H1 (cell line): ENCODE data around the gene RGP1. TPM values are rescaled to one million over a fixed set of nuclear protein-coding genes. Genes with fewer than 3 reads are reported as not detected.

Experiments
- CTCF ChIA-PET: fragments of 300-600 bp; sonication (Branson Sonifier 250); formaldehyde crosslinking; loops from one replicate; lab custom pipeline; 2021; ENCODE audit not compliant: partially characterized antibody; lab: Charles Lee
- POLR2A ChIA-PET: fragments of 300-600 bp; sonication (Branson Sonifier 250); formaldehyde crosslinking; loops from one replicate; lab custom pipeline; 2021; ENCODE audit warnings: inconsistent platforms; ENCODE audit not compliant: partially characterized antibody; lab: Charles Lee
- DNase-seq, 2 experiments: peaks; one replicate each; pipeline versions ENCODE4 v3.0.0 to v3.0.0-alpha.2; 2010 to 2022; ENCODE audit warnings: low spot score in 2 of 2, low read depth in 1 of 2, mixed read lengths in 1 of 2
- FAIRE-seq: peaks from 2 replicates; lab custom pipeline; 2011; peaks lifted over from hg19 to GRCh38; lab: Jason Lieb, UNC
- H2AFZ ChIP-seq: 2 replicates; pipeline ENCODE4 v1.8.1; 2012; ENCODE audit warnings: low read length, inconsistent platforms
- H2AK5ac ChIP-seq: 2 replicates; pipeline ENCODE4 v1.6.1; 2013; ENCODE audit warnings: low read depth, low read length
- H2BK120ac ChIP-seq: replicated peaks from 2 replicates; pipeline ENCODE3; 2013; ENCODE audit warnings: low read depth, low read length, inconsistent platforms
- H2BK12ac ChIP-seq: 2 replicates; pipeline ENCODE4 v1.6.1; 2013; ENCODE audit warnings: low read depth, low read length
- H2BK15ac ChIP-seq: 2 replicates; pipeline ENCODE4 v1.6.1; 2013; ENCODE audit warnings: low read length
- H2BK20ac ChIP-seq: 2 replicates; pipeline ENCODE4 v1.6.1; 2013; ENCODE audit warnings: low read length
- H2BK5ac ChIP-seq: 2 replicates; pipeline ENCODE4 v1.6.1; 2013; ENCODE audit warnings: low read depth, low read length
- H3K14ac ChIP-seq: 2 replicates; pipeline ENCODE4 v1.6.1; 2013; ENCODE audit warnings: inconsistent platforms; ENCODE audit not compliant: insufficient read length
- H3K18ac ChIP-seq: 2 replicates; pipeline ENCODE4 v1.6.1; 2013; ENCODE audit warnings: low read length; ENCODE audit errors: extremely low read depth
- H3K23ac ChIP-seq: 2 replicates; pipeline ENCODE4 v1.6.1; 2013; ENCODE audit warnings: inconsistent platforms; ENCODE audit not compliant: insufficient read length
- H3K23me2 ChIP-seq: 2 replicates; pipeline ENCODE4 v1.6.1; 2013; ENCODE audit warnings: low read depth, low read length
- H3K27ac ChIP-seq: 2 replicates; pipeline ENCODE4 v1.6.1; 2011; ENCODE audit warnings: low read depth, low read length, inconsistent platforms
- H3K27me3 ChIP-seq, 4 experiments: replicated peaks in 1 of 4; 1 replicate in 1 of 4; 2 replicates in 3 of 4; pipeline versions ENCODE4 v1.6.1 to v1.8.1; 2011 to 2013; ENCODE audit warnings: low read length in 3 of 4, mild to moderate bottlenecking in 3 of 4, inconsistent platforms in 2 of 4, mixed read lengths in 2 of 4, moderate library complexity in 1 of 4; ENCODE audit not compliant: control insufficient read depth in 3 of 4, insufficient read depth in 3 of 4; ENCODE audit errors: extremely low read depth in 1 of 4
- H3K36me3 ChIP-seq, 4 experiments: 2 replicates each; pipeline versions ENCODE4 v1.6.1 to v1.8.1; 2011 to 2013; ENCODE audit warnings: mild to moderate bottlenecking in 4 of 4, low read length in 3 of 4, moderate library complexity in 2 of 4, control low read depth in 1 of 4, inconsistent platforms in 1 of 4; ENCODE audit not compliant: insufficient read depth in 4 of 4, control insufficient read depth in 2 of 4
- H3K4ac ChIP-seq: replicated peaks from 2 replicates; pipeline ENCODE3; 2013; ENCODE audit warnings: low read length, low read depth, mixed read lengths, inconsistent platforms; ENCODE audit not compliant: insufficient read length
- H3K4me1 ChIP-seq, 4 experiments: replicated peaks in 1 of 4; 1 replicate in 1 of 4; 2 replicates in 3 of 4; pipeline versions ENCODE4 v1.6.1 to v1.8.1; 2011 to 2013; ENCODE audit warnings: low read length in 3 of 4, inconsistent platforms in 2 of 4, mixed read lengths in 1 of 4; ENCODE audit not compliant: insufficient read depth in 4 of 4, control insufficient read depth in 3 of 4
- H3K4me2 ChIP-seq, 2 experiments: 2 replicates each; pipeline versions ENCODE4 v1.6.1 to v1.8.1; 2011 to 2013; ENCODE audit warnings: low read depth in 2 of 2, low read length in 2 of 2, control low read depth in 1 of 2, inconsistent platforms in 1 of 2, mild to moderate bottlenecking in 1 of 2; ENCODE audit not compliant: insufficient read depth in 1 of 2
- H3K4me3 ChIP-seq, 4 experiments: fragments of 200-600, 300-600 bp in 1 of 4; sonication (generic), shearing (Covaris generic), sonication (Bioruptor Twin) in 1 of 4; 2 replicates each; pipeline versions ENCODE4 v1.5.1 to v1.8.1; 2011 to 2016; ENCODE audit warnings: low read length in 4 of 4, low read depth in 3 of 4, control low read depth in 2 of 4, inconsistent platforms in 2 of 4, mild to moderate bottlenecking in 2 of 4, mixed read lengths in 1 of 4, moderate library complexity in 1 of 4; ENCODE audit not compliant: insufficient read depth in 2 of 4; ENCODE audit errors: extremely low read depth in 1 of 4
- H3K56ac ChIP-seq: replicated peaks from 2 replicates; pipeline ENCODE3; 2013; ENCODE audit warnings: low read depth, mild to moderate bottlenecking, mixed read lengths, low read length, inconsistent platforms; ENCODE audit not compliant: insufficient read length
- H3K79me1 ChIP-seq: 2 replicates; pipeline ENCODE4 v1.6.1; 2013; ENCODE audit warnings: low read depth, low read length, control low read depth
- H3K79me2 ChIP-seq, 2 experiments: 2 replicates each; pipeline versions ENCODE4 v1.6.1 to v1.8.1; 2012 to 2013; ENCODE audit warnings: low read length in 2 of 2, mild to moderate bottlenecking in 2 of 2, inconsistent platforms in 1 of 2; ENCODE audit not compliant: insufficient read depth in 2 of 2, control insufficient read depth in 1 of 2
- H3K9ac ChIP-seq, 4 experiments: replicated peaks in 1 of 4; 1 replicate in 1 of 4; 2 replicates in 3 of 4; pipeline versions ENCODE4 v1.6.1 to v1.8.1; 2011 to 2013; ENCODE audit warnings: low read depth in 3 of 4, low read length in 3 of 4, control low read depth in 2 of 4, mild to moderate bottlenecking in 2 of 4, moderate library complexity in 2 of 4, inconsistent platforms in 1 of 4; ENCODE audit errors: extremely low read depth in 1 of 4
- H3K9me3 ChIP-seq, 2 experiments: 2 replicates each; pipeline versions ENCODE4 v1.6.1 to v1.8.1; 2012 to 2013; ENCODE audit warnings: mild to moderate bottlenecking in 2 of 2, moderate library complexity in 2 of 2, control low read depth in 1 of 2, inconsistent platforms in 1 of 2, low read depth in 1 of 2, low read length in 1 of 2, mixed read lengths in 1 of 2; ENCODE audit not compliant: insufficient read depth in 2 of 2
- H4K20me1 ChIP-seq, 2 experiments: replicated peaks in 1 of 2; 2 replicates each; pipeline versions ENCODE3 to v1.8.1; 2011 to 2013; ENCODE audit warnings: inconsistent platforms in 2 of 2, low read length in 2 of 2, mild to moderate bottlenecking in 1 of 2; ENCODE audit not compliant: insufficient read depth in 2 of 2, control insufficient read depth in 1 of 2
- H4K5ac ChIP-seq: 2 replicates; pipeline ENCODE4 v1.6.1; 2013; ENCODE audit warnings: low read length, low read depth, mixed read lengths, inconsistent platforms; ENCODE audit not compliant: insufficient read length
- H4K8ac ChIP-seq: 2 replicates; pipeline ENCODE4 v1.8.0; 2013; ENCODE audit warnings: mild to moderate bottlenecking, moderate library complexity, low read length, inconsistent platforms; ENCODE audit not compliant: insufficient read depth; ENCODE audit errors: extremely low read depth
- H4K91ac ChIP-seq: replicated peaks from 2 replicates; pipeline ENCODE3; 2013; ENCODE audit warnings: low read length, mixed read lengths, inconsistent platforms; ENCODE audit not compliant: insufficient read length
- CEBPB ChIP-seq: IDR thresholded peaks from 2 replicates; pipeline ENCODE4 v1.6.1; 2012; ENCODE audit warnings: low read depth, low read length
- EZH2 ChIP-seq: fragments of 200-600 bp; sonication (generic); IDR thresholded peaks from 2 replicates; pipeline ENCODE4 v1.7.1; 2012; ENCODE audit warnings: low read depth, mild to moderate bottlenecking, moderate library complexity, low read length, inconsistent platforms; ENCODE audit not compliant: severe bottlenecking
- KDM5A ChIP-seq: fragments of 200-600 bp; IDR thresholded peaks from 2 replicates; pipeline ENCODE4 v1.7.1; 2012; ENCODE audit warnings: mild to moderate bottlenecking, low read length, inconsistent platforms, mixed read lengths
- POLR2A ChIP-seq, 2 experiments: IDR thresholded peaks; 1 replicate in 1 of 2; 2 replicates in 1 of 2; pipeline ENCODE4 v1.6.1; 2011; ENCODE audit warnings: low read depth in 2 of 2, low read length in 2 of 2, mild to moderate bottlenecking in 2 of 2; ENCODE audit errors: control extremely low read depth in 1 of 2
- RFX5 ChIP-seq: IDR thresholded peaks from 2 replicates; pipeline ENCODE4 v1.6.1; 2011; ENCODE audit warnings: low read depth, low read length, improper control_type of control experiment, borderline replicate concordance
- SIRT6 ChIP-seq: IDR thresholded peaks from one replicate; pipeline ENCODE4 v1.7.1; 2012; ENCODE audit warnings: low read length, inconsistent platforms
- SP1 ChIP-seq: IDR thresholded peaks from 2 replicates; pipeline ENCODE4 v1.6.1; 2011; ENCODE audit warnings: low read depth, low read length
- SUZ12 ChIP-seq: fragments of 200-600 bp; sonication (generic); IDR thresholded peaks from 2 replicates; pipeline ENCODE4 v1.6.1; 2012; ENCODE audit warnings: mild to moderate bottlenecking, inconsistent platforms, low read length, moderate library complexity, mixed read lengths
- TAF1 ChIP-seq: IDR thresholded peaks from 2 replicates; pipeline ENCODE4 v1.6.1; 2011; ENCODE audit warnings: mild to moderate bottlenecking, low read depth, low read length
- TBP ChIP-seq: IDR thresholded peaks from 2 replicates; pipeline ENCODE4 v1.6.1; 2011; ENCODE audit warnings: low read depth, low read length, improper control_type of control experiment
- TEAD4 ChIP-seq: IDR thresholded peaks from 2 replicates; pipeline ENCODE4 v1.6.1; 2012; ENCODE audit warnings: low read depth, low read length, inconsistent platforms, mixed read lengths
- ZNF274 ChIP-seq: IDR thresholded peaks from 2 replicates; pipeline ENCODE4 v1.7.0; 2012; ENCODE audit warnings: low read length, borderline replicate concordance; ENCODE audit errors: extremely low read depth
- WGBS, 2 experiments: shearing (Covaris generic) in 1 of 2; methylation state at CpG; one replicate each; pipeline versions ENCODE4 v1.1.6 to v1.1.7; 2013 to 2015; ENCODE audit warnings: low lambda C conversion rate in 2 of 2, mixed read lengths in 2 of 2, inconsistent platforms in 1 of 2, low coverage in 1 of 2, missing lambda C conversion rate in 1 of 2; ENCODE audit not compliant: insufficient replicate concordance in 2 of 2, insufficient coverage in 1 of 2, insufficient read length in 1 of 2; ENCODE audit errors: extremely low coverage in 1 of 2, missing lambda C conversion rate in 1 of 2; 5-methylcytosine and 5-hydroxymethylcytosine counted together
- polyA plus RNA-seq, 7 experiments: library from polyadenylated mRNA; depleted of rRNA in 3 of 7; stranded (reverse) in 5 of 7; unstranded in 2 of 7; fragments of >200 nt in 5 of 7; fragments of 200-250 nt in 2 of 7; gene quantifications; 1 replicate in 5 of 7; 2 replicates in 1 of 7; 4 replicates in 1 of 7; pipeline versions ENCODE4 v1.2.1 to v1.2.3, GENCODE V29; 2011 to 2013; ENCODE audit warnings: missing spikeins in 2 of 7, mixed read lengths in 2 of 7
- total RNA-seq: library from RNA; stranded (reverse); fragmentation: NEBNext Ultra II Directional; extraction: Animal tissue kit (Norgen Biotek cat#: 25700); gene quantifications from 2 replicates; pipeline ENCODE4 v1.2.1, GENCODE V29; 2021

The RGP1 gene
- total and polyA plus RNA-seq, 2 of the 8 experiments (the other 6 are each of a cell fraction or from before 2014, with no cell fraction given): 11.8 to 22.7 TPM

GRCh38 chr9:35745569-35745968, 3.5 kb upstream of the RGP1 start:
- Histone ChIP-seq H3K23me2 (peaks cover 11% of the 10 kb centered on the region), H4K20me1 (peaks cover 15 to 31% of the 10 kb centered on the region in 2 experiments), H2BK12ac (no peak overlapping the region), H3K36me3 (peaks cover 9 to 39% (median 31%) of the 10 kb centered on the region in 4 experiments; a peak in 7 of 8 replicates), H3K23ac (no peak overlapping the region), H3K9ac (no peak overlapping the region), H3K27me3 (no peaks in the 10 kb centered on the region), H2BK5ac (no peak overlapping the region), H3K4ac (no peak overlapping the region), H3K27ac (no peak overlapping the region), H4K8ac (no peak overlapping the region), H2BK20ac (no peak overlapping the region), H2AK5ac (no peak overlapping the region), H3K14ac (no peak overlapping the region), H4K91ac (no peak overlapping the region), H2BK15ac (no peak overlapping the region), H3K79me2 (peaks cover 21 to 41% of the 10 kb centered on the region in 2 experiments), H2BK120ac (no peak overlapping the region), H3K4me2 (no peak overlapping the region; a peak in 1 of 4 replicates), H3K18ac (no peak overlapping the region), H3K79me1 (peaks cover 11% of the 10 kb centered on the region; the same call in 1 of the 2 replicates), H2AFZ (no peak overlapping the region), H3K9me3 (no peaks in the 10 kb centered on the region), H3K4me1 (peaks cover 0 to 19% (median 5%) of the 10 kb centered on the region in 4 experiments; a peak in 5 of 7 replicates), H3K4me3 (peak overlapping the region in 1 of 4 experiments; percentile 28; a peak in 1 of 8 replicates), H3K56ac (no peak overlapping the region), H4K5ac (no peak overlapping the region)
- 88% methylated on average over 1 of the region's 1 CpG; no CpG with 5 or more reads in 1 of the 2 experiments for WGBS, 2 experiments
- no peak for FAIRE-seq
- ChIA-PET POLR2A (interaction anchor here (0.7 to 7.0 kb wide), 4 partner anchors 11 to 54 kb away, joined by 3 to 59 read pairs (median 3); partner anchors contain the start of genes CREB3 and TLN1), CTCF (interaction anchor here (1.2 to 7.2 kb wide), 5 partner anchors 10 to 49 kb away, joined by 3 to 87 read pairs (median 4); partner anchors contain the start of genes CREB3 and TLN1)
- DNase-seq: no peak
- TF ChIP-seq EZH2: no peak
- no peak for TF ChIP-seq SUZ12
- TF ChIP-seq POLR2A (IDR thresholded peaks at IDR 0.05; ENCODE audit: control extremely low read depth in 1 of 2, low read depth in 2 of 2, low read length in 2 of 2): no peak
- TF ChIP-seq RFX5: no peak
- no peak for TF ChIP-seq TEAD4
- TF ChIP-seq CEBPB: no peak
- TF ChIP-seq SIRT6: no peak
- TF ChIP-seq ZNF274: no peak
- no peak for TF ChIP-seq TBP
- TF ChIP-seq KDM5A: no peak
- TF ChIP-seq SP1: no peak
- no peak for TF ChIP-seq TAF1
